GM12865 (cell line): ENCODE data around the gene SNRPA1.

Experiments
- DNase-seq: peaks from one replicate; pipeline ENCODE4 v3.0.0; 2010; ENCODE audit warnings: low read depth
- H3K4me3 ChIP-seq: 2 replicates; pipeline ENCODE4 v1.5.1; 2011; ENCODE audit warnings: mild to moderate bottlenecking, low read depth, low read length, control low read depth
- CTCF ChIP-seq: IDR thresholded peaks from 2 replicates; pipeline ENCODE4 v1.5.1; 2011; ENCODE audit warnings: low read length, control low read depth, low read depth, inconsistent platforms; ENCODE audit not compliant: insufficient read depth; ENCODE audit errors: missing control alignments

Gene SNRPA1

GRCh38 chr15:101240358-101240757, 54.7 kb downstream of the SNRPA1 start:
- no peak overlapping the region for H3K4me3 ChIP-seq
- no peak for DNase-seq
- no peak for TF ChIP-seq CTCF

- DNase-seq: no peak
- H3K4me3 ChIP-seq: no peak overlapping the region
- no peak for TF ChIP-seq CTCF
Measured at GRCh38 chr15:101239724-101240136, 55.3 kb downstream of the SNRPA1 start.

GRCh38 chr15:101237251-101237650, 57.8 kb downstream of the SNRPA1 start:
- no peak overlapping the region for H3K4me3 ChIP-seq
- TF ChIP-seq CTCF: no peak
- DNase-seq: no peak

- DNase-seq: no peak
- TF ChIP-seq CTCF: no peak
- no peak overlapping the region for H3K4me3 ChIP-seq
Measured at GRCh38 chr15:101233651-101234280, 61.3 kb downstream of the SNRPA1 start.

GRCh38 chr15:101232677-101233076, 62.4 kb downstream of the SNRPA1 start:
- no peak for DNase-seq
- TF ChIP-seq CTCF: no peak
- H3K4me3 ChIP-seq: no peak overlapping the region
